Measurements from ENCODE around the gene LAMB1. TPM values are rescaled to one million over a fixed set of nuclear protein-coding genes. Genes with fewer than 3 reads are reported as not detected.

LAMB1 gene
- total RNA-seq, 1 experiment from 2014 or later = 431 TPM

DNA sequence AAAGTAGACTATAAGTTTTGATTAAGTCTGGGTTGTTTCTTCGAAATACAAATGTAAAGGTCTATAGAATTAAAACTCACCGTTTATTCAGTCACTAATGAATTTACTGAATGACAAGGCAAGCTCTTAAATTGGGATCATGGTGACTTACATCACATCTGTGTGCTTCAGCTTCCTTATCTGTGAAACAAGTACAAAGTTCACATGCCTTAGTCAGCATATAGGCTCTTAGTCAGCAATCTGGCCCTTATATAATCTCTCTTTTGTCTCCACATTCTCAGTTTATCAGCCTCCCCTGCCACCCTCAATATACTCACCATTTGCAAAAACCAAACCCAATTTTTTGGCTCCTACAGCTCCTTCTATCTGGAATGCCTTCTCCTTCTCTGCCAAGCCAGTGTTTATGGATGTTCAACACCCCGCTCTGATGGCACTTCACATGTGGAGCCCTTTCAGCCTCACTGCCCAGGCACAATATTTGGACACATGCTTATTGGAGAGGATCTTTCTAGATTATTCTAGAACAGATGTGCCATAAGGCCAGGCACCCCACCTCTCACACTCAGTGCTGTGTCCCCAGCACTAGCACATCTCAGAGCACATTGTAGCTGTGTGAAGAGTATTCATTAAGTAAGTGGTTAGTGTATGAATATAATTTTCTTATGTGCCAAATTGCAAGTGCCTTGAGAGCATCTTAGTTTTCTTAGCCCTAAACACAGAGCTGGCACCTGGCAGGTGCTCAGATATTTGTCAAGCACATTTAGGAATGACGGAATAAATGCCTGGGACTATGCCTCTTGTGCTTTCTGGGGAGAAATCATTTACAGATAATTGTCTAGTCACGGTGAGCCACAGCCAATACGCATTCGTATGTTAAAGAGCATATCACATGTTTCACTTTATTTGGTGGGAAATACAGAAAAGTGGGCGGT is 9.8 kb upstream of the LAMB1 start:
- H3K27me3 Mint-ChIP-seq (ENCODE audit: insufficient read depth, unreplicated experiment) = no peaks in the 10 kb centered on the region
- intact Hi-C loops (cut with micrococcal nuclease; ENCODE audit: unreplicated experiment) = loop anchor here (1.0 to 10.0 kb wide), 3 partner anchors 8 to 512 kb away; partner anchors contain the start of gene PNPLA8
- H3K9me3 Mint-ChIP-seq (ENCODE audit: unreplicated experiment) = no peaks in the 10 kb centered on the region
- no peak overlapping the region for H3K4me3 ChIP-seq (ENCODE audit: low read depth, low read length)
- H3K36me3 Mint-ChIP-seq (ENCODE audit: insufficient read depth, unreplicated experiment) = peaks cover 5% of the 10 kb centered on the region
- H3K4me1 Mint-ChIP-seq (ENCODE audit: low read depth, unreplicated experiment) = peaks cover 41% of the 10 kb centered on the region
- peak; percentile 52 to 79 for DNase-seq
- no peaks in the 10 kb centered on the region for H3K9me3 ChIP-seq
- POLR2A ChIA-PET = interaction anchor here (1.0 to 1.2 kb wide), 2 partner anchors 9 to 269 kb away, joined by 4 to 8 read pairs; partner anchors contain the start of gene CBLL1
- H3K27ac Mint-ChIP-seq (ENCODE audit: unreplicated experiment) = peak overlapping the region; percentile 52
- H3K4me1 ChIP-seq = peaks cover 87% of the 10 kb centered on the region
- TF ChIP-seq, protein P1, sequence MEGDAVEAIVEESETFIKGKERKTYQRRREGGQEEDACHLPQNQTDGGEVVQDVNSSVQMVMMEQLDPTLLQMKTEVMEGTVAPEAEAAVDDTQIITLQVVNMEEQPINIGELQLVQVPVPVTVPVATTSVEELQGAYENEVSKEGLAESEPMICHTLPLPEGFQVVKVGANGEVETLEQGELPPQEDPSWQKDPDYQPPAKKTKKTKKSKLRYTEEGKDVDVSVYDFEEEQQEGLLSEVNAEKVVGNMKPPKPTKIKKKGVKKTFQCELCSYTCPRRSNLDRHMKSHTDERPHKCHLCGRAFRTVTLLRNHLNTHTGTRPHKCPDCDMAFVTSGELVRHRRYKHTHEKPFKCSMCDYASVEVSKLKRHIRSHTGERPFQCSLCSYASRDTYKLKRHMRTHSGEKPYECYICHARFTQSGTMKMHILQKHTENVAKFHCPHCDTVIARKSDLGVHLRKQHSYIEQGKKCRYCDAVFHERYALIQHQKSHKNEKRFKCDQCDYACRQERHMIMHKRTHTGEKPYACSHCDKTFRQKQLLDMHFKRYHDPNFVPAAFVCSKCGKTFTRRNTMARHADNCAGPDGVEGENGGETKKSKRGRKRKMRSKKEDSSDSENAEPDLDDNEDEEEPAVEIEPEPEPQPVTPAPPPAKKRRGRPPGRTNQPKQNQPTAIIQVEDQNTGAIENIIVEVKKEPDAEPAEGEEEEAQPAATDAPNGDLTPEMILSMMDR (IDR thresholded peaks at IDR 0.05; ENCODE audit: insufficient read depth in 1 of 2, low read depth in 1 of 2, low read length in 1 of 2, severe bottlenecking in 1 of 2, unreplicated experiment in 1 of 2) = no peak
- BruUV-seq (replicated peaks) = TSS peak; percentile 70
- CTCF ChIA-PET = interaction anchor here (1.0 kb wide), 1 partner anchor 138 kb away, joined by 4 read pairs; no protein-coding TSS in a partner anchor
- H3K36me3 ChIP-seq (ENCODE audit: control insufficient read depth, insufficient read depth, low read length) = no peaks in the 10 kb centered on the region
- peak overlapping the region; percentile 7 for H3K4me3 Mint-ChIP-seq (ENCODE audit: unreplicated experiment)
- H3K27me3 ChIP-seq (replicated peaks; ENCODE audit: control insufficient read depth, insufficient read depth, low read length) = no peaks in the 10 kb centered on the region

DNA sequence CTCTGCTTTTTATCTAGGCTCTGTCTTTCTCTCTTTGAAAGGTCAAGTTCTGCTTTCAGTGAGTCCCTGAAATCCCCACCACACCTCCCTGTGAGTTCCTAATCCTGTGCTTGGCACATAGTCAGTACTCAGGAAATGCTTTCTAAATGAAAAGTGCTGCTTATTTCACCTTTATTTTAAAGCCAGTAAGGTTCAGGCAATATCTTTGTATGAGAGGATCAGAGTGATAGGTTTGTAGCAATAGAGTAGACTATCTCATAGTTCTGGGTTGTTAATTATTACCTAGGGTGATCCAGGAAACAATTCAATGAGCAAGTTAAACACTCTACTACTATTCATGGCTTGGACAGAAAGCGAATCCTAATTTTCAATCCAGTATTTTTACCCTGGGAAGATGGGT is 7.4 kb upstream of the LAMB1 start:
- Histone ChIP-seq H3K36me3 (ENCODE audit: control insufficient read depth, insufficient read depth, low read length) (no peaks in the 10 kb centered on the region), H3K27me3 (replicated peaks; ENCODE audit: control insufficient read depth, insufficient read depth, low read length) (no peaks in the 10 kb centered on the region), H3K9me3 (no peaks in the 10 kb centered on the region), H3K4me1 (peaks cover 87% of the 10 kb centered on the region), H3K4me3 (ENCODE audit: low read depth, low read length) (no peak overlapping the region)
- intact Hi-C loops (cut with micrococcal nuclease; ENCODE audit: unreplicated experiment) = loop anchor here (10.0 kb wide), 1 partner anchor 514 kb away; the partner anchor contains the start of gene PNPLA8
- Mint-ChIP-seq H3K4me1 (ENCODE audit: low read depth, unreplicated experiment) (peaks cover 50% of the 10 kb centered on the region), H3K9me3 (ENCODE audit: unreplicated experiment) (no peaks in the 10 kb centered on the region), H3K36me3 (ENCODE audit: insufficient read depth, unreplicated experiment) (peaks cover 10% of the 10 kb centered on the region), H3K4me3 (ENCODE audit: unreplicated experiment) (peak overlapping the region; percentile 37), H3K27me3 (ENCODE audit: insufficient read depth, unreplicated experiment) (no peaks in the 10 kb centered on the region), H3K27ac (ENCODE audit: unreplicated experiment) (peak overlapping the region; percentile 45)
- ChIA-PET POLR2A (no interaction called here), CTCF (no interaction called here)
- DNase-seq = no peak
- no TSS peak for BruUV-seq (replicated peaks)
- TF ChIP-seq, protein P1 (IDR thresholded peaks at IDR 0.05; ENCODE audit: insufficient read depth in 1 of 2, low read depth in 1 of 2, low read length in 1 of 2, severe bottlenecking in 1 of 2, unreplicated experiment in 1 of 2) = no peak

DNA sequence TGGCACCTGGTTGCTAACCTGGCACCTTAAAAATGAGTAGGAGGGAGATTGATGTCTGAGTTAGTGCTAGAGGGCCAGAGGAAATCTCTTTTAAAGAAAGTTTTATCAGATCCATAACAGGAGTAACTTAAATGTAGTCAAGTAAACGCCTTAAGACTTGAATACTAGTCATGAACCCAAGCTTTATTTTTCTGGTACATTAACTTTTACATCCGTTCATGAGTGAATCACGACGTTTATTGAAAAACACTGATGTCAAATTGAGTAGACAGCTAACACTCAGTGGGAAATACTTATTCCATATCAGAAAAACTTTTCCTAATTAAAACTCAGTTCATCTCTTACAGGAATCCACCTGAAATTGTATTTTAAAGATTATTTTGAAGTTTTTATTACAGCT is 6.9 kb upstream of the LAMB1 start:
- Histone ChIP-seq H3K4me1 (peaks cover 89% of the 10 kb centered on the region), H3K4me3 (ENCODE audit: low read depth, low read length) (no peak overlapping the region), H3K9me3 (no peaks in the 10 kb centered on the region), H3K27me3 (replicated peaks; ENCODE audit: control insufficient read depth, insufficient read depth, low read length) (no peaks in the 10 kb centered on the region), H3K36me3 (ENCODE audit: control insufficient read depth, insufficient read depth, low read length) (no peaks in the 10 kb centered on the region)
- no peak overlapping the region for H3K4me3 Mint-ChIP-seq (ENCODE audit: unreplicated experiment)
- TF ChIP-seq, protein P1 (IDR thresholded peaks at IDR 0.05; ENCODE audit: insufficient read depth in 1 of 2, low read depth in 1 of 2, low read length in 1 of 2, severe bottlenecking in 1 of 2, unreplicated experiment in 1 of 2) = no peak
- peaks cover 55% of the 10 kb centered on the region for H3K4me1 Mint-ChIP-seq (ENCODE audit: low read depth, unreplicated experiment)
- no peaks in the 10 kb centered on the region for H3K9me3 Mint-ChIP-seq (ENCODE audit: unreplicated experiment)
- POLR2A ChIA-PET = no interaction called here
- CTCF ChIA-PET = no interaction called here
- H3K27me3 Mint-ChIP-seq (ENCODE audit: insufficient read depth, unreplicated experiment) = no peaks in the 10 kb centered on the region
- no peak for DNase-seq
- peaks cover 7% of the 10 kb centered on the region for H3K36me3 Mint-ChIP-seq (ENCODE audit: insufficient read depth, unreplicated experiment)
- peak overlapping the region; percentile 45 for H3K27ac Mint-ChIP-seq (ENCODE audit: unreplicated experiment)
- intact Hi-C loops (cut with micrococcal nuclease; ENCODE audit: unreplicated experiment) = loop anchor here (10.0 kb wide), 2 partner anchors 345 to 515 kb away; partner anchors contain the start of gene PNPLA8
- BruUV-seq (replicated peaks) = no TSS peak

All from Caco-2 (cell line).